Measurements from ENCODE around the gene ZNF800.

Gene ZNF800

GRCh38 chr7:127322832-127323493 is 69.5 kb downstream of the ZNF800 start:
- Histone ChIP-seq H3K4me3 (replicated peaks; ENCODE audit: low read depth, low read length) (no peak overlapping the region), H3K27me3 (replicated peaks; ENCODE audit: control insufficient read depth, insufficient read depth, low read length) (peaks cover 3% of the 10 kb centered on the region), H3K36me3 (ENCODE audit: control insufficient read depth, insufficient read depth, low read length) (no peaks in the 10 kb centered on the region)
- no peak for TF ChIP-seq CTCF (IDR thresholded peaks at IDR 0.05; ENCODE audit: insufficient read depth, low read length, poor library complexity, severe bottlenecking)
- no peak for DNase-seq (ENCODE audit: extremely low read depth, insufficient read length)

- no peak for TF ChIP-seq CTCF (IDR thresholded peaks at IDR 0.05; ENCODE audit: insufficient read depth, low read length, poor library complexity, severe bottlenecking)
- H3K27me3 ChIP-seq (replicated peaks; ENCODE audit: control insufficient read depth, insufficient read depth, low read length): peaks cover 3% of the 10 kb centered on the region
Observed at GRCh38 chr7:127322351-127322750, 70.2 kb downstream of the ZNF800 start.

GRCh38 chr7:127320974-127321373 is 71.5 kb downstream of the ZNF800 start:
- TF ChIP-seq CTCF (IDR thresholded peaks at IDR 0.05; ENCODE audit: insufficient read depth, low read length, poor library complexity, severe bottlenecking): no peak
- Histone ChIP-seq H3K4me3 (replicated peaks; ENCODE audit: low read depth, low read length) (no peak overlapping the region), H3K36me3 (ENCODE audit: control insufficient read depth, insufficient read depth, low read length) (no peaks in the 10 kb centered on the region), H3K27me3 (replicated peaks; ENCODE audit: control insufficient read depth, insufficient read depth, low read length) (peaks cover 3% of the 10 kb centered on the region)
- DNase-seq (ENCODE audit: extremely low read depth, insufficient read length): no peak

More at GRCh38 chr7:127322351-127322750, 70.2 kb downstream of the ZNF800 start:
- no peak for DNase-seq (ENCODE audit: extremely low read depth, insufficient read length)
- Histone ChIP-seq H3K4me3 (replicated peaks; ENCODE audit: low read depth, low read length) (no peak overlapping the region), H3K36me3 (ENCODE audit: control insufficient read depth, insufficient read depth, low read length) (no peaks in the 10 kb centered on the region)

Data from GM06990 (cell line).